NCI-H748 (cell line): Measurements from ENCODE around the gene MIER1.
"Not testable (repeated sequence)": the region's sequence is repeated elsewhere in the genome, so short reads cannot be mapped to it uniquely, and the experiment has no call there.

Experiments
- DNase-seq: peaks from one replicate; lab custom pipeline; 2025; ENCODE audit not compliant: unreplicated experiment; lab: John Stamatoyannopoulos, UW

The MIER1 gene

GRCh38 chr1:66924756-66925557 is at the start of gene MIER1, which contains the start of gene DNAI4:
MIER1 (plus strand) TSS chr1:66924990; CDS start chr1:66925029, 39 bp downstream.
DNAI4 (minus strand) TSS chr1:66924856; CDS start chr1:66924831, 25 bp downstream.
- peak; percentile 99 for DNase-seq

GRCh38 chr1:66876664-66877063 is 48.1 kb upstream of the MIER1 start:
- no peak for DNase-seq

GRCh38 chr1:66889030-66889429 is 35.8 kb upstream of the MIER1 start:
- no peak for DNase-seq

- DNase-seq: no peak
Observed at GRCh38 chr1:66890621-66891020, 34.2 kb upstream of the MIER1 start.

GRCh38 chr1:66893712-66894111 is 31.1 kb upstream of the MIER1 start:
- DNase-seq: no peak

- not testable (repeated sequence) for DNase-seq
Observed at GRCh38 chr1:66915203-66915602, 9.6 kb upstream of the MIER1 start.

GRCh38 chr1:66916320-66916719 is 8.5 kb upstream of the MIER1 start:
- no peak for DNase-seq

GRCh38 chr1:66917476-66917875 is 7.3 kb upstream of the MIER1 start:
- DNase-seq: no peak

- no peak for DNase-seq
Observed at GRCh38 chr1:66919063-66919462, 5.7 kb upstream of the MIER1 start.

- no peak for DNase-seq
Observed at GRCh38 chr1:66919828-66920227, 5.0 kb upstream of the MIER1 start.

- DNase-seq: no peak
Observed at GRCh38 chr1:66920543-66920942, 4.2 kb upstream of the MIER1 start.

GRCh38 chr1:66925558-66925910 is 744 bp downstream of the MIER1 start:
- no peak for DNase-seq

GRCh38 chr1:66925944-66926343 is 1.2 kb downstream of the MIER1 start:
- peak; percentile 50 for DNase-seq

GRCh38 chr1:66927528-66927927 is 2.7 kb downstream of the MIER1 start:
- no peak for DNase-seq

GRCh38 chr1:66929146-66929688 is 4.4 kb downstream of the MIER1 start:
- peak; percentile 10 for DNase-seq

- no peak for DNase-seq
Observed at GRCh38 chr1:66929691-66929998, 4.9 kb downstream of the MIER1 start.

GRCh38 chr1:66929999-66930822 is 5.4 kb downstream of the MIER1 start:
- peak; percentile 97 for DNase-seq

GRCh38 chr1:66930823-66931174 is 6.0 kb downstream of the MIER1 start:
- no peak for DNase-seq

- no peak for DNase-seq
Observed at GRCh38 chr1:66931590-66931989, 6.8 kb downstream of the MIER1 start.

- no peak for DNase-seq
Observed at GRCh38 chr1:66932291-66932690, 7.5 kb downstream of the MIER1 start.

GRCh38 chr1:66933887-66934700 is 9.3 kb downstream of the MIER1 start:
- DNase-seq: no peak
